K562 (cell line): Measurements from ENCODE around the gene NR5A2. TPM values are rescaled to one million over a fixed set of nuclear protein-coding genes. Genes with fewer than 3 reads are reported as not detected.

Source experiments
- BRF1 ChIP-seq: IDR thresholded peaks from 3 replicates; pipeline ENCODE4 v1.6.1; 2011; ENCODE audit warnings: borderline replicate concordance, mild to moderate bottlenecking; ENCODE audit not compliant: insufficient read length; ENCODE audit errors: extremely low read depth
- ETV5 ChIP-seq: sonication (generic); formaldehyde crosslinking; IDR thresholded peaks from 2 replicates; pipeline ENCODE4 v1.4.0; 2020; ENCODE audit warnings: low read depth, mild to moderate bottlenecking, missing genetic modification reagents
- FOSL1 ChIP-seq: fragments of 200-800 bp; sonication (Bioruptor generic); conservative IDR thresholded peaks from 2 replicates; pipeline ENCODE4 v1.6.1; 2016; ENCODE audit warnings: missing genetic modification characterization, missing compliant biosample characterization
- HDAC2 ChIP-seq: fragments of 450-650 bp; IDR thresholded peaks from 2 replicates; pipeline ENCODE4 v1.6.1; 2016; ENCODE audit warnings: mild to moderate bottlenecking
- HLTF ChIP-seq: fragments of 450-650 bp; IDR thresholded peaks from 2 replicates; pipeline ENCODE4 v1.6.1; 2016
- ID3 ChIP-seq, 2 experiments: fragments of 250-450 bp in 1 of 2; fragments of 450-650 bp in 1 of 2; sonication (Bioruptor Pico) in 1 of 2; IDR thresholded peaks; 2 replicates each; pipeline versions ENCODE4 v1.6.1 to v1.8.0; 2016 to 2021; ENCODE audit warnings: mild to moderate bottlenecking in 2 of 2, moderate library complexity in 2 of 2, missing compliant biosample characterization in 1 of 2, missing genetic modification characterization in 1 of 2
- KLF16 ChIP-seq: IDR thresholded peaks from 2 replicates; pipeline ENCODE4 v1.6.1; 2016; ENCODE audit warnings: antibody characterized with exemption
- SOX6 ChIP-seq: fragments of 450-650 bp; IDR thresholded peaks from 2 replicates; pipeline ENCODE4 v1.6.1; 2014; ENCODE audit warnings: mild to moderate bottlenecking
- ZKSCAN1 ChIP-seq: fragments of 150-350 bp; IDR thresholded peaks from 2 replicates; pipeline ENCODE4 v1.6.1; 2016; ENCODE audit warnings: low read depth, low read length
- ZMIZ1 ChIP-seq, 2 experiments: fragments of 150-350 bp in 1 of 2; IDR thresholded peaks; 2 replicates each; pipeline ENCODE4 v1.6.1; 2012 to 2016; ENCODE audit warnings: low read depth in 2 of 2, low read length in 2 of 2, mild to moderate bottlenecking in 1 of 2, moderate library complexity in 1 of 2
- ZNF3 ChIP-seq: fragments of 250-450 bp; sonication (Bioruptor Pico); IDR thresholded peaks from 2 replicates; pipeline ENCODE4 v1.5.0; 2021; ENCODE audit warnings: mild to moderate bottlenecking, moderate library complexity
- polyA plus RNA-seq, 8 experiments: library from polyadenylated mRNA; depleted of rRNA in 4 of 8; stranded (reverse) in 5 of 8; unstranded in 3 of 8; fragments of >200 nt; fragmentation: Nextera tagmentation in 2 of 8; fragmentation: Illumina TruSeq in 1 of 8; extraction: Ambion mirVana in 2 of 8; extraction: Trizol in 1 of 8; gene quantifications; 2 replicates each; pipeline versions ENCODE4 v1.2.1 to v1.2.3, GENCODE V29; 2011 to 2014; ENCODE audit warnings: inconsistent platforms in 1 of 8, missing spikeins in 1 of 8
- total RNA-seq, 7 experiments: library from RNA; depleted of rRNA in 6 of 7; stranded (reverse); fragments of >200 nt in 6 of 7; fragmentation: Illumina TruSeq in 2 of 7; extraction: Trizol in 2 of 7; gene quantifications; 2 replicates each; pipeline versions ENCODE4 v1.2.1 to v1.2.3, GENCODE V29; 2011 to 2021; ENCODE audit warnings: low replicate concordance in 1 of 7

The NR5A2 gene
- total and polyA plus RNA-seq, 9 of the 15 experiments (the other 6 are each of a cell fraction or from before 2014, with no cell fraction given) = 0.13 to 0.40 (median 0.29) TPM

GRCh38 chr1:200042119-200042551, 14.6 kb downstream of the NR5A2 start (continued):
- TF ChIP-seq ZMIZ1 (IDR thresholded peaks at IDR 0.05; ENCODE audit: low read depth in 2 of 2, low read length in 2 of 2) (no peak), FOSL1 (tag) (no peak), HDAC2 (no peak), SOX6 (no peak), ETV5 (CRISPR knock-in tag) (no peak), KLF16 (no peak), ID3 (CRISPR knock-in tag; IDR thresholded peaks at IDR 0.05) (no peak), ID3 (tag; IDR thresholded peaks at IDR 0.05) (no peak), ZNF3 (CRISPR knock-in tag) (no peak), ZKSCAN1 (no peak), BRF1 (no peak), HLTF (no peak)
